Karpas-422 (cell line): Measurements from ENCODE around the gene RBKS. TPM values are rescaled to one million over a fixed set of nuclear protein-coding genes. Genes with fewer than 3 reads are reported as not detected.

Source experiments
- DNase-seq: peaks from one replicate; pipeline ENCODE4 v3.0.0-alpha.2; 2015
- H2AFZ ChIP-seq: fragments of 200-600 bp; sonication (generic); 2 replicates; pipeline ENCODE4 v1.6.1; 2014; ENCODE audit warnings: antibody characterized with exemption, low read length, mixed read lengths
- H3K27ac ChIP-seq: fragments of 200-600 bp; sonication (generic); 2 replicates; pipeline ENCODE4 v1.5.1; 2014; ENCODE audit warnings: mild to moderate bottlenecking, low read length, moderate library complexity
- H3K27me3 ChIP-seq: fragments of 200-600 bp; sonication (generic); 2 replicates; pipeline ENCODE4 v1.6.1; 2014; ENCODE audit warnings: low read length, mixed read lengths
- H3K36me3 ChIP-seq: fragments of 200-600 bp; sonication (generic); 2 replicates; pipeline ENCODE4 v1.6.1; 2014; ENCODE audit warnings: low read length, mixed read lengths; ENCODE audit not compliant: insufficient read depth
- H3K4me1 ChIP-seq: fragments of 200-600 bp; sonication (generic); 2 replicates; pipeline ENCODE4 v1.6.1; 2014; ENCODE audit warnings: mild to moderate bottlenecking, low read length, mixed read lengths
- H3K4me2 ChIP-seq: fragments of 200-600 bp; sonication (generic); 2 replicates; pipeline ENCODE4 v1.6.1; 2014; ENCODE audit warnings: low read length, low read depth, mild to moderate bottlenecking; ENCODE audit not compliant: poor library complexity, severe bottlenecking
- H3K4me3 ChIP-seq: fragments of 200-600 bp; sonication (generic); 2 replicates; pipeline ENCODE4 v1.5.1; 2014; ENCODE audit warnings: mild to moderate bottlenecking, antibody characterized with exemption, low read length, mixed read lengths
- H3K79me2 ChIP-seq: fragments of 200-600 bp; sonication (generic); 2 replicates; pipeline ENCODE4 v1.6.1; 2014; ENCODE audit warnings: mild to moderate bottlenecking, low read length, mixed read lengths
- H3K9ac ChIP-seq: fragments of 200-600 bp; sonication (generic); 2 replicates; pipeline ENCODE4 v1.6.0; 2014; ENCODE audit warnings: low read length
- H3K9me2 ChIP-seq: fragments of 200-600 bp; sonication (generic), shearing (Covaris generic); replicated peaks from 2 replicates; pipeline ENCODE4 v1.6.0; 2014; ENCODE audit warnings: mild to moderate bottlenecking, low read length, moderate library complexity; ENCODE audit not compliant: insufficient read depth
- H3K9me3 ChIP-seq: fragments of 300-700, 200-600 bp; sonication (generic); 2 replicates; pipeline ENCODE4 v1.6.1; 2014; ENCODE audit warnings: low read length, mixed read lengths
- H4K20me1 ChIP-seq: fragments of 200-600 bp; sonication (generic); 2 replicates; pipeline ENCODE4 v1.6.1; 2014; ENCODE audit warnings: mild to moderate bottlenecking, antibody characterized with exemption, low read length, low read depth; ENCODE audit not compliant: insufficient read depth
- total RNA-seq: library from RNA; depleted of rRNA; stranded (reverse); fragments of >200 nt; shearing (Covaris generic); gene quantifications from 2 replicates; pipeline ENCODE4 v1.2.3, GENCODE V29; 2014; ENCODE audit warnings: low replicate concordance

RBKS gene
- total RNA-seq, 1 experiment from 2014 or later, result 1.6 TPM

GRCh38 chr2:27833931-27834330, 56.3 kb downstream of the RBKS start:
- no peaks in the 10 kb centered on the region for H3K79me2 ChIP-seq
- H3K9ac ChIP-seq, result no peak overlapping the region
- H3K27ac ChIP-seq, result no peak overlapping the region
- peaks cover 2% of the 10 kb centered on the region; the same call in 1 of the 2 replicates for H3K27me3 ChIP-seq
- no peak overlapping the region for H3K4me2 ChIP-seq
- no peak overlapping the region for H3K4me3 ChIP-seq
- H2AFZ ChIP-seq, result no peak overlapping the region
- no peaks in the 10 kb centered on the region for H3K36me3 ChIP-seq
- no peaks in the 10 kb centered on the region for H3K9me3 ChIP-seq
- H3K9me2 ChIP-seq, result no peaks in the 10 kb centered on the region
- DNase-seq, result no peak
- no peaks in the 10 kb centered on the region for H4K20me1 ChIP-seq
- H3K4me1 ChIP-seq, result no peaks in the 10 kb centered on the region

GRCh38 chr2:27832396-27832795, 57.8 kb downstream of the RBKS start:
- Histone ChIP-seq H3K9ac (no peak overlapping the region), H4K20me1 (no peaks in the 10 kb centered on the region), H2AFZ (no peak overlapping the region), H3K27me3 (peaks cover 2% of the 10 kb centered on the region; the same call in 1 of the 2 replicates), H3K9me3 (no peaks in the 10 kb centered on the region), H3K4me1 (no peaks in the 10 kb centered on the region), H3K4me2 (no peak overlapping the region), H3K36me3 (no peaks in the 10 kb centered on the region), H3K79me2 (no peaks in the 10 kb centered on the region), H3K4me3 (no peak overlapping the region), H3K27ac (no peak overlapping the region), H3K9me2 (no peaks in the 10 kb centered on the region)
- DNase-seq, result no peak

GRCh38 chr2:27831279-27832050, 58.7 kb downstream of the RBKS start:
- Histone ChIP-seq H3K27me3 (peaks cover 2% of the 10 kb centered on the region; the same call in 1 of the 2 replicates), H2AFZ (no peak overlapping the region), H3K4me1 (no peaks in the 10 kb centered on the region), H3K9me2 (no peaks in the 10 kb centered on the region), H4K20me1 (no peaks in the 10 kb centered on the region), H3K9ac (no peak overlapping the region), H3K79me2 (no peaks in the 10 kb centered on the region), H3K36me3 (no peaks in the 10 kb centered on the region), H3K9me3 (no peaks in the 10 kb centered on the region), H3K27ac (no peak overlapping the region), H3K4me3 (no peak overlapping the region), H3K4me2 (no peak overlapping the region)
- DNase-seq, result no peak

GRCh38 chr2:27830656-27831055, 59.5 kb downstream of the RBKS start:
- no peak overlapping the region for H3K27ac ChIP-seq
- DNase-seq, result no peak
- H4K20me1 ChIP-seq, result no peaks in the 10 kb centered on the region
- no peaks in the 10 kb centered on the region for H3K4me1 ChIP-seq
- peaks cover 2% of the 10 kb centered on the region; the same call in 1 of the 2 replicates for H3K27me3 ChIP-seq
- no peaks in the 10 kb centered on the region for H3K9me2 ChIP-seq
- H2AFZ ChIP-seq, result no peak overlapping the region
- no peaks in the 10 kb centered on the region for H3K36me3 ChIP-seq
- H3K4me3 ChIP-seq, result no peak overlapping the region
- no peaks in the 10 kb centered on the region for H3K79me2 ChIP-seq
- H3K4me2 ChIP-seq, result no peak overlapping the region
- no peak overlapping the region for H3K9ac ChIP-seq
- no peaks in the 10 kb centered on the region for H3K9me3 ChIP-seq

GRCh38 chr2:27829791-27830190, 60.4 kb downstream of the RBKS start:
- Histone ChIP-seq H3K27ac (no peak overlapping the region), H4K20me1 (no peaks in the 10 kb centered on the region), H3K9me3 (no peaks in the 10 kb centered on the region), H3K9ac (no peak overlapping the region), H3K27me3 (peaks cover 2% of the 10 kb centered on the region; the same call in 1 of the 2 replicates), H3K4me3 (no peak overlapping the region), H3K9me2 (no peaks in the 10 kb centered on the region), H3K36me3 (no peaks in the 10 kb centered on the region), H3K79me2 (no peaks in the 10 kb centered on the region), H3K4me2 (no peak overlapping the region), H3K4me1 (no peaks in the 10 kb centered on the region), H2AFZ (no peak overlapping the region)
- DNase-seq, result no peak

- H4K20me1 ChIP-seq, result no peaks in the 10 kb centered on the region
- H3K27ac ChIP-seq, result no peak overlapping the region
- H3K9me2 ChIP-seq, result no peaks in the 10 kb centered on the region
- no peaks in the 10 kb centered on the region for H3K79me2 ChIP-seq
- H3K36me3 ChIP-seq, result no peaks in the 10 kb centered on the region
- peaks cover 5% of the 10 kb centered on the region for H3K9me3 ChIP-seq
- no peak overlapping the region for H2AFZ ChIP-seq
- H3K27me3 ChIP-seq, result no peaks in the 10 kb centered on the region
- DNase-seq, result no peak
- no peaks in the 10 kb centered on the region for H3K4me1 ChIP-seq
- H3K4me3 ChIP-seq, result no peak overlapping the region
- no peak overlapping the region for H3K9ac ChIP-seq
- no peak overlapping the region for H3K4me2 ChIP-seq
Measured at GRCh38 chr2:27828305-27828704, 61.9 kb downstream of the RBKS start.

- Histone ChIP-seq H3K4me3 (no peak overlapping the region), H3K4me2 (no peak overlapping the region), H4K20me1 (no peaks in the 10 kb centered on the region), H3K27me3 (no peaks in the 10 kb centered on the region), H3K9ac (no peak overlapping the region), H3K4me1 (no peaks in the 10 kb centered on the region), H3K9me2 (no peaks in the 10 kb centered on the region), H3K9me3 (peaks cover 5% of the 10 kb centered on the region), H2AFZ (no peak overlapping the region), H3K79me2 (no peaks in the 10 kb centered on the region), H3K36me3 (no peaks in the 10 kb centered on the region), H3K27ac (no peak overlapping the region)
- DNase-seq, result no peak
Measured at GRCh38 chr2:27824401-27824800, 65.8 kb downstream of the RBKS start.

GRCh38 chr2:27823569-27823968, 66.6 kb downstream of the RBKS start:
- no peak overlapping the region for H3K4me3 ChIP-seq
- H2AFZ ChIP-seq, result no peak overlapping the region
- no peaks in the 10 kb centered on the region for H3K36me3 ChIP-seq
- no peak overlapping the region for H3K27ac ChIP-seq
- H3K79me2 ChIP-seq, result no peaks in the 10 kb centered on the region
- H3K9me3 ChIP-seq, result peaks cover 5% of the 10 kb centered on the region
- no peak for DNase-seq
- H3K4me1 ChIP-seq, result no peaks in the 10 kb centered on the region
- H3K4me2 ChIP-seq, result no peak overlapping the region
- no peaks in the 10 kb centered on the region for H4K20me1 ChIP-seq
- H3K9ac ChIP-seq, result no peak overlapping the region
- no peaks in the 10 kb centered on the region for H3K9me2 ChIP-seq
- H3K27me3 ChIP-seq, result no peaks in the 10 kb centered on the region
